ENCODE results near the gene HDAC9. TPM values are rescaled to one million over a fixed set of nuclear protein-coding genes. Genes with fewer than 3 reads are reported as not detected.

Gene HDAC9
- polyA plus RNA-seq, 2 of the 4 experiments (the other 2 are of a cell fraction): 0.05 to 0.26 TPM

GRCh38 chr7:18786796-18787195, 291.2 kb downstream of the HDAC9 start:
- TF ChIP-seq HES2 (IDR thresholded peaks at IDR 0.05): no peak
- FAIRE-seq (no peak), DNase-seq (ENCODE audit: low read depth in 1 of 2, low spot score in 1 of 2) (no peak), ATAC-seq (no peak)
- WGBS (ENCODE audit: missing lambda C conversion rate): 3% methylated on average over 2 of the region's 2 CpGs
- Histone ChIP-seq H3K4me2 (no peak overlapping the region), H3K4me3 (no peak overlapping the region), H3K9me3 (no peaks in the 10 kb centered on the region), H3K27ac (no peak overlapping the region), H3K4me1 (no peaks in the 10 kb centered on the region)
- ChIA-PET POLR2A (no interaction called here), CTCF (no interaction called here)

DNA sequence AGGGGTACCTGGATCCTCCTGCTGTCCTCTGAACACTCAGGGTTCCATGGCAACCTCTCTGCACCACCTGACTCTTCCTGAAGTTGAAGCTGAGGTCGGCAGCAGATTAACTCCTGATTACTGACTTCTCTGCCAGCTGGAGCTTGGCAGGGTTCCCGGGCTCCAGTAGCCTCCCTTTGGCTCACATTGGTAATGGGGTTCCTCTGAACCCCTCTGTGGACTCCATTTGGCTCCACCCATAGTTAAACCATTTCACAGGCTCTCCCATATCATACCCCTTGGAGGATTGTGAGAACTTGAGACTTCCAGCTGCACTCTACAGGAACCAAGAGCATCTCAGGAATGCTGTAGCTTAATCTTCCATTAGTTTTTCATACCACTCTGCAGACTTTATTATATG, 292.5 kb downstream of the HDAC9 start:
- H3K27ac ChIP-seq: no peak overlapping the region
- DNase-seq (ENCODE audit: low read depth in 1 of 2, low spot score in 1 of 2) (no peak), FAIRE-seq (no peak), ATAC-seq (no peak)
- H3K4me1 ChIP-seq: no peaks in the 10 kb centered on the region
- H3K4me2 ChIP-seq: no peak overlapping the region
- WGBS (ENCODE audit: missing lambda C conversion rate): 0% methylated on average over 2 of the region's 2 CpGs
- H3K4me3 ChIP-seq: no peak overlapping the region
- ChIA-PET POLR2A (no interaction called here), CTCF (no interaction called here)
- no peaks in the 10 kb centered on the region for H3K9me3 ChIP-seq
- TF ChIP-seq EHF (CRISPR knock-in tag; IDR thresholded peaks at IDR 0.05) (no peak), POLR2A (IDR thresholded peaks at IDR 0.05; ENCODE audit: low read length) (no peak), ESRRA (IDR thresholded peaks at IDR 0.05; ENCODE audit: borderline replicate concordance, low read length) (no peak), RCOR1 (IDR thresholded peaks at IDR 0.05; ENCODE audit: low read depth, low read length) (no peak), NR3C1 (IDR thresholded peaks at IDR 0.05) (no peak), PHF8 (IDR thresholded peaks at IDR 0.05; ENCODE audit: borderline replicate concordance, low read depth) (no peak), RARB (CRISPR knock-in tag; IDR thresholded peaks at IDR 0.05) (no peak), ZFP36 (IDR thresholded peaks at IDR 0.05; ENCODE audit: borderline replicate concordance, partially characterized antibody) (no peak), HOXB5 (CRISPR knock-in tag; IDR thresholded peaks at IDR 0.05) (no peak), JUNB (IDR thresholded peaks at IDR 0.05) (no peak), RFX5 (IDR thresholded peaks at IDR 0.05) (no peak)
- TF ChIP-seq, protein P1, sequence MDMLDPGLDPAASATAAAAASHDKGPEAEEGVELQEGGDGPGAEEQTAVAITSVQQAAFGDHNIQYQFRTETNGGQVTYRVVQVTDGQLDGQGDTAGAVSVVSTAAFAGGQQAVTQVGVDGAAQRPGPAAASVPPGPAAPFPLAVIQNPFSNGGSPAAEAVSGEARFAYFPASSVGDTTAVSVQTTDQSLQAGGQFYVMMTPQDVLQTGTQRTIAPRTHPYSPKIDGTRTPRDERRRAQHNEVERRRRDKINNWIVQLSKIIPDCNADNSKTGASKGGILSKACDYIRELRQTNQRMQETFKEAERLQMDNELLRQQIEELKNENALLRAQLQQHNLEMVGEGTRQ (IDR thresholded peaks at IDR 0.05): no peak

GRCh38 chr7:18792871-18793595, 297.5 kb downstream of the HDAC9 start:
- TF ChIP-seq MAFK (IDR thresholded peaks at IDR 0.05; ENCODE audit: partially characterized antibody) (no peak), HDAC2 (IDR thresholded peaks at IDR 0.05) (no peak), FOSB (CRISPR knock-in tag; IDR thresholded peaks at IDR 0.05) (no peak), RFX5 (IDR thresholded peaks at IDR 0.05) (no peak), CHD2 (IDR thresholded peaks at IDR 0.05; ENCODE audit: low read length, partially characterized antibody) (no peak), KDM1A (IDR thresholded peaks at IDR 0.05; ENCODE audit: low read depth) (no peak), JUN (IDR thresholded peaks at IDR 0.05) (no peak), RCOR1 (IDR thresholded peaks at IDR 0.05; ENCODE audit: low read depth, low read length) (no peak), JUNB (IDR thresholded peaks at IDR 0.05) (no peak), BCL3 (IDR thresholded peaks at IDR 0.05) (no peak), CEBPB (IDR thresholded peaks at IDR 0.05) (no peak), GATA3 (IDR thresholded peaks at IDR 0.05; ENCODE audit: borderline replicate concordance) (no peak), E2F6 (IDR thresholded peaks at IDR 0.05; ENCODE audit: borderline replicate concordance, low read depth) (no peak), ELK1 (IDR thresholded peaks at IDR 0.05; ENCODE audit: low read depth, low read length) (no peak), ZFP36 (IDR thresholded peaks at IDR 0.05; ENCODE audit: borderline replicate concordance, partially characterized antibody) (no peak), MAZ (IDR thresholded peaks at IDR 0.05; ENCODE audit: borderline replicate concordance, low read depth, low read length) (no peak), PHF8 (IDR thresholded peaks at IDR 0.05; ENCODE audit: borderline replicate concordance, low read depth) (no peak)
- TF ChIP-seq, protein P2, sequence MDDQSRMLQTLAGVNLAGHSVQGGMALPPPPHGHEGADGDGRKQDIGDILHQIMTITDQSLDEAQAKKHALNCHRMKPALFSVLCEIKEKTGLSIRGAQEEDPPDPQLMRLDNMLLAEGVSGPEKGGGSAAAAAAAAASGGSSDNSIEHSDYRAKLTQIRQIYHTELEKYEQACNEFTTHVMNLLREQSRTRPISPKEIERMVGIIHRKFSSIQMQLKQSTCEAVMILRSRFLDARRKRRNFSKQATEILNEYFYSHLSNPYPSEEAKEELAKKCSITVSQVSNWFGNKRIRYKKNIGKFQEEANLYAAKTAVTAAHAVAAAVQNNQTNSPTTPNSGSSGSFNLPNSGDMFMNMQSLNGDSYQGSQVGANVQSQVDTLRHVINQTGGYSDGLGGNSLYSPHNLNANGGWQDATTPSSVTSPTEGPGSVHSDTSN (IDR thresholded peaks at IDR 0.05): no peak
- ATAC-seq (no peak), DNase-seq (ENCODE audit: low read depth in 1 of 2, low spot score in 1 of 2) (no peak), FAIRE-seq (no peak)
- Histone ChIP-seq H3K27ac (no peak overlapping the region), H3K9me3 (no peaks in the 10 kb centered on the region), H3K4me1 (no peaks in the 10 kb centered on the region), H3K4me3 (no peak overlapping the region), H3K4me2 (no peak overlapping the region)
- POLR2A ChIA-PET: no interaction called here
- CTCF ChIA-PET: no interaction called here
- WGBS (ENCODE audit: missing lambda C conversion rate): 42% methylated on average over 13 of the region's 13 CpGs
